Measurements from ENCODE around the gene ZBTB22. TPM values are rescaled to one million over a fixed set of nuclear protein-coding genes. Genes with fewer than 3 reads are reported as not detected.
A peak's percentile ranks its signal among the peaks of the same experiment; 100 is the strongest.

The ZBTB22 gene
- total RNA-seq, 3 donors from 2014 or later = 12.6 to 27.2 (median 18.7) TPM

DNA sequence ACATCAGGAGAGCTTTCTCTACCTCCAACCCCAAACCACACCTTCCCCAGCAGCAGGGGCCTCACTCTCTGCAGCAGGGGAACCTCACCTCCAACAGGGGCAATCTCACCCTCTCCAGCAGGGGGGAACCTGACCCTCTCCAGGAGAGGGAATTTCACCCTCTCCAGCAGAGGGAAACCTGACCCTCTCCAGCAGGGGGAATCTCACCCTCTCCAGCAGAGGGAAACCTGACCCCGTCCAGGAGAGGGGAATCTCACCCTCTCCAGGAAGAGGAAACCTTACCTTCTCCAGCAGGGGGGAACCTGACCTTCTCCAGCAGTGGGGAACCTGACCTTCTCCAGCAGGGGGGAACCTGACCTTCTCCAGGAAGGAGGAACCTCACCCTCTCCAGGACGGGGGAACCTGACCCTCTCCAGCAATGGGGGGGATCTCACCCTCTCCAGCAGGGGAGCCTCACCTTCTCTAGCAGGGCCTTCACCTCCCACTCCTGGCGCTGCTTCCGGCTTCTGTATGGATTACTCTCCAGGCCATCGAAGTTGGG is 37.5 kb downstream of the ZBTB22 start:
- DNase-seq (ENCODE audit: low spot score in 2 of 2) = no peak
- H3K27ac ChIP-seq = no peak overlapping the region
- intact Hi-C loops (cut with DNase I; ENCODE audit: low total_unique reads) = no loop called here
- H3K9me3 ChIP-seq = no peaks in the 10 kb centered on the region
- H3K4me1 ChIP-seq = peaks cover 0 to 16% of the 10 kb centered on the region in 2 donors
- no peaks in the 10 kb centered on the region for H3K36me3 ChIP-seq
- H3K4me3 ChIP-seq = no peak overlapping the region
- no peaks in the 10 kb centered on the region for H3K27me3 ChIP-seq
- TF ChIP-seq POLR2A (IDR thresholded peaks at IDR 0.05) = no peak
- TF ChIP-seq, protein P1, sequence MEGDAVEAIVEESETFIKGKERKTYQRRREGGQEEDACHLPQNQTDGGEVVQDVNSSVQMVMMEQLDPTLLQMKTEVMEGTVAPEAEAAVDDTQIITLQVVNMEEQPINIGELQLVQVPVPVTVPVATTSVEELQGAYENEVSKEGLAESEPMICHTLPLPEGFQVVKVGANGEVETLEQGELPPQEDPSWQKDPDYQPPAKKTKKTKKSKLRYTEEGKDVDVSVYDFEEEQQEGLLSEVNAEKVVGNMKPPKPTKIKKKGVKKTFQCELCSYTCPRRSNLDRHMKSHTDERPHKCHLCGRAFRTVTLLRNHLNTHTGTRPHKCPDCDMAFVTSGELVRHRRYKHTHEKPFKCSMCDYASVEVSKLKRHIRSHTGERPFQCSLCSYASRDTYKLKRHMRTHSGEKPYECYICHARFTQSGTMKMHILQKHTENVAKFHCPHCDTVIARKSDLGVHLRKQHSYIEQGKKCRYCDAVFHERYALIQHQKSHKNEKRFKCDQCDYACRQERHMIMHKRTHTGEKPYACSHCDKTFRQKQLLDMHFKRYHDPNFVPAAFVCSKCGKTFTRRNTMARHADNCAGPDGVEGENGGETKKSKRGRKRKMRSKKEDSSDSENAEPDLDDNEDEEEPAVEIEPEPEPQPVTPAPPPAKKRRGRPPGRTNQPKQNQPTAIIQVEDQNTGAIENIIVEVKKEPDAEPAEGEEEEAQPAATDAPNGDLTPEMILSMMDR (IDR thresholded peaks at IDR 0.05) = peak in 2 of 3 donors; percentile 37 to 39

DNA sequence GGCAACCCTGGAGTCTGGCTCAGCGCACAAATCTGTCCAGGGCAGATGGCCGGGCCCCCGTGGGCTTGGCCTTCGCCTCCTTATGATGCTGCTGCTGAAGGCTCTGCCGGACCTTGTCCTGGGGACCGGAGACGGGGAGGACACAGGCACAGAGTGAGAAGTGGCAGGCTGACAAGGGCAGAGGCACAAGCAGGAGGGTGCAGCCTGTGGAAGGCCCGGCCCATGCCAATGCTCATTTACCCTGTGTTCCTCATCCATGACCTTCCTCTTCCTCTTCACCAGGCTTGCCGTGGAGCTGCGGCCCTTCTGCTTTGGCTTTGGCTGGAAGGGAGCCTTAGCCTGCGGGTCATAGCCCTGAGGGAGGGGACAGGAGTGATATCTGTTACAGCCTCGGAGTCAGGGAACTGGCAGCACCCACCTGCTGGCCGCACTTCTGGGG is 38.3 kb downstream of the ZBTB22 start:
- TF ChIP-seq, protein P1 (IDR thresholded peaks at IDR 0.05) = no peak
- no peaks in the 10 kb centered on the region for H3K9me3 ChIP-seq
- no peaks in the 10 kb centered on the region for H3K36me3 ChIP-seq
- intact Hi-C loops (cut with DNase I; ENCODE audit: low total_unique reads) = no loop called here
- DNase-seq (ENCODE audit: low spot score in 2 of 2) = no peak
- no peak overlapping the region for H3K4me3 ChIP-seq
- no peak overlapping the region for H3K27ac ChIP-seq
- H3K4me1 ChIP-seq = peaks cover 0 to 22% of the 10 kb centered on the region in 2 donors
- no peaks in the 10 kb centered on the region for H3K27me3 ChIP-seq

DNA sequence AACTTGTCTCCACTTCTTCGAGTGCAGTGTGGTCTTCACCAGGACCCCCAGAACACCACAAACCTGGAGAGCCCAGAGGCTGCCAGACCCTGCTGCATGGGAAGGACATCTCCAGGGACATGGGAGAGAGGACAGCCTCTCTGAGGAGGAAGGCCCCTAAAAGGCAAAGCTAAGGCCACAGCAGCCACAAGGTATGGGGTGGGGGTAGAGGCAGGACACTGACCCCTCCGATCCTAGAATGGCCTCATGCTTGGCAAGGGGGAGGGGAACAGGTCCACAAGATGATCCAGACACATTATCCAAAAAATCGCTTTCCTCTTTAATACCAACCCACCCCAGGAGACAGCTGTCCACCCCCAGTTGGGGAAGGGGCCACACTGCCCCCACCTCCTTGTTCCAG is 38.7 kb downstream of the ZBTB22 start:
- TF ChIP-seq, protein P1 (IDR thresholded peaks at IDR 0.05) = no peak
- TF ChIP-seq POLR2AphosphoS5 (IDR thresholded peaks at IDR 0.05) (no peak), POLR2A (IDR thresholded peaks at IDR 0.05) (no peak)
- intact Hi-C loops (cut with DNase I; ENCODE audit: low total_unique reads) = no loop called here
- Histone ChIP-seq H3K27ac (no peak overlapping the region), H3K9me3 (no peaks in the 10 kb centered on the region), H3K27me3 (no peaks in the 10 kb centered on the region), H3K4me3 (no peak overlapping the region), H3K4me1 (peaks cover 0 to 26% of the 10 kb centered on the region in 2 donors), H3K36me3 (no peaks in the 10 kb centered on the region)
- DNase-seq (ENCODE audit: low spot score in 2 of 2) = no peak

DNA sequence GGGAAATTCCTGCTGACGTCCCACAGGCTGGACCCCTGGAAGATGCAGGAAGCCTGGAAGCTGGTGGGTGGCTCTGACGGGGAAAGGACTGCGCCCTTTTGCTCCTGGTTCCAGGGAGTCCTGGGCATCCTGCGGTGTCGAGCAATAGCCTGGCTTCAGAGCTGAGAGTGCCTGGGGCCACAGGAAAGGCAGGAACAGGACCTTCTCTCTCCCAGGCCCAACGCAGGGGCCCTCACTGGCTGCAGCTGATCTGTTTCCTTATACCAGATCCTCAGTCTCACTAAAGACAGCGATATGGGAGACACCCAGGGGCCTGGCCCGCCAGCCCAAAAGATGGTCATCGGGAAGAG is 39.2 kb downstream of the ZBTB22 start:
- TF ChIP-seq POLR2AphosphoS5 (IDR thresholded peaks at IDR 0.05) (no peak), POLR2A (IDR thresholded peaks at IDR 0.05) (no peak)
- TF ChIP-seq, protein P1 (IDR thresholded peaks at IDR 0.05) = no peak
- no peak for DNase-seq (ENCODE audit: low spot score in 2 of 2)
- no peak overlapping the region for H3K4me3 ChIP-seq
- intact Hi-C loops (cut with DNase I; ENCODE audit: low total_unique reads) = no loop called here
- H3K4me1 ChIP-seq = peaks cover 0 to 29% of the 10 kb centered on the region in 2 donors
- peak overlapping the region; percentile 85 to 86 for H3K27ac ChIP-seq
- no peaks in the 10 kb centered on the region for H3K36me3 ChIP-seq
- H3K27me3 ChIP-seq = no peaks in the 10 kb centered on the region
- H3K9me3 ChIP-seq = no peaks in the 10 kb centered on the region

DNA sequence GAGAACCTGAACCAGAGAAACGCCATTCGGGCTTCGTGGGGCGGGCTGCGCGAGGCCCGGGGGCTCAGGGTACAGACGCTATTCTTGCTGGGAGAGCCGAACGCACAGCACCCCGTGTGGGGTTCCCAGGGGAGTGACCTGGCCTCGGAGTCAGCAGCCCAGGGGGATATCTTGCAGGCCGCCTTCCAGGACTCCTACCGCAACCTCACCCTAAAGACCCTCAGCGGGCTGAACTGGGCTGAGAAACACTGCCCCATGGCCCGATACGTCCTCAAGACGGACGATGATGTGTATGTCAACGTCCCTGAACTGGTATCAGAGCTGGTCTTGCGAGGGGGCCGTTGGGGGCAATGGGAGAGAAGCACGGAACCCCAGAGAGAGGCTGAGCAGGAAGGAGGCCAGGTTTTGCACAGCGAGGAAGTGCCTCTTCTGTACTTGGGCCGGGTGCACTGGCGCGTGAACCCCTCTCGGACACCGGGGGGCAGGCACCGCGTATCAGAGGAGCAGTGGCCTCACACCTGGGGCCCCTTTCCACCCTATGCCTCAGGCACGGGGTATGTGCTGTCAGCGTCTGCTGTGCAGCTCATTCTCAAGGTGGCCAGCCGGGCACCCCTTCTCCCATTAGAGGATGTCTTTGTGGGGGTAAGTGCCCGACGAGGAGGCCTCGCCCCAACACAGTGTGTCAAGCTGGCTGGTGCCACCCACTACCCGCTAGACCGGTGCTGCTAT is 39.7 kb downstream of the ZBTB22 start:
- peaks cover 0 to 35% of the 10 kb centered on the region in 2 donors for H3K4me1 ChIP-seq
- no peaks in the 10 kb centered on the region for H3K9me3 ChIP-seq
- no peaks in the 10 kb centered on the region for H3K36me3 ChIP-seq
- no peaks in the 10 kb centered on the region for H3K27me3 ChIP-seq
- intact Hi-C loops (cut with DNase I; ENCODE audit: low total_unique reads) = no loop called here
- H3K4me3 ChIP-seq = peak overlapping the region; percentile 58 to 78 (median 71)
- peak overlapping the region; percentile 85 to 86 for H3K27ac ChIP-seq
- TF ChIP-seq POLR2AphosphoS5 (IDR thresholded peaks at IDR 0.05) (no peak), POLR2A (IDR thresholded peaks at IDR 0.05) (no peak)
- TF ChIP-seq, protein P1 (IDR thresholded peaks at IDR 0.05) = no peak
- DNase-seq (ENCODE audit: low spot score in 2 of 2) = no peak

All from breast epithelium (tissue), 4 donors.